HG03103 (cell line): ENCODE measurements around the gene TRIM26.
"Not testable (repeated sequence)": the region's sequence is repeated elsewhere in the genome, so short reads cannot be mapped to it uniquely, and the experiment has no call there.

ENCODE experiments used
- ATAC-seq: cut with Tn5 transposase; IDR thresholded peaks from one replicate; pipeline ENCODE4 v1.9.1; 2021; ENCODE audit warnings: low read depth; ENCODE audit not compliant: unreplicated experiment

The TRIM26 gene

GRCh38 chr6:30212865-30213666 is at the start of gene TRIM26:
Gene TRIM26 (minus strand): TSS chr6:30213406. CDS start chr6:30199103, 14,303 bp downstream.
- ATAC-seq = peak; percentile 73

GRCh38 chr6:30260036-30260504 is 46.9 kb upstream of the TRIM26 start:
- peak; percentile 30 for ATAC-seq

GRCh38 chr6:30259140-30260035 is 46.2 kb upstream of the TRIM26 start:
- ATAC-seq = peak; percentile 76

- no peak for ATAC-seq
These were observed 45.0 kb upstream of the TRIM26 start for GRCh38 chr6:30258204-30258603.

- not testable (repeated sequence) for ATAC-seq
These were observed 39.2 kb upstream of the TRIM26 start for GRCh38 chr6:30252417-30252816.

GRCh38 chr6:30244560-30244959 is 31.4 kb upstream of the TRIM26 start:
- no peak for ATAC-seq

GRCh38 chr6:30238178-30238795 is 25.1 kb upstream of the TRIM26 start:
- ATAC-seq = no peak

GRCh38 chr6:30234356-30234755 is 21.1 kb upstream of the TRIM26 start:
- ATAC-seq = no peak

GRCh38 chr6:30231067-30231466 is 17.9 kb upstream of the TRIM26 start:
- no peak for ATAC-seq

- ATAC-seq = no peak
These were observed 14.7 kb upstream of the TRIM26 start for GRCh38 chr6:30227763-30228487.

- no peak for ATAC-seq
These were observed 14.1 kb upstream of the TRIM26 start for GRCh38 chr6:30227242-30227722.

- no peak for ATAC-seq
These were observed 10.1 kb upstream of the TRIM26 start for GRCh38 chr6:30223339-30223738.

GRCh38 chr6:30221956-30222355 is 8.8 kb upstream of the TRIM26 start:
- not testable (repeated sequence) for ATAC-seq

- ATAC-seq = not testable (repeated sequence)
These were observed 8.2 kb upstream of the TRIM26 start for GRCh38 chr6:30221395-30221794.

GRCh38 chr6:30219244-30219643 is 6.0 kb upstream of the TRIM26 start:
- ATAC-seq = no peak

- ATAC-seq = no peak
These were observed 2.9 kb upstream of the TRIM26 start for GRCh38 chr6:30216096-30216495.

- no peak for ATAC-seq
These were observed 1.4 kb upstream of the TRIM26 start for GRCh38 chr6:30214657-30214982.

GRCh38 chr6:30213957-30214656 is 901 bp upstream of the TRIM26 start:
- ATAC-seq = peak; percentile 44

- ATAC-seq = no peak
These were observed 406 bp upstream of the TRIM26 start for GRCh38 chr6:30213667-30213956.

- no peak for ATAC-seq
These were observed 1.3 kb downstream of the TRIM26 start for GRCh38 chr6:30211899-30212298.
